Measurements from ENCODE around the gene RASL10A.

The RASL10A gene

GRCh38 chr22:29267858-29268510, 47.5 kb downstream of the RASL10A start, which contains the start of the genes EWSR1 and RHBDD3:
Gene EWSR1 (plus strand): TSS chr22:29268268. CDS start chr22:29268337, 69 bp downstream.
Gene RHBDD3 (minus strand): TSS chr22:29267981. CDS start chr22:29265626, 2,355 bp downstream.
- no peak for FAIRE-seq

DNA sequence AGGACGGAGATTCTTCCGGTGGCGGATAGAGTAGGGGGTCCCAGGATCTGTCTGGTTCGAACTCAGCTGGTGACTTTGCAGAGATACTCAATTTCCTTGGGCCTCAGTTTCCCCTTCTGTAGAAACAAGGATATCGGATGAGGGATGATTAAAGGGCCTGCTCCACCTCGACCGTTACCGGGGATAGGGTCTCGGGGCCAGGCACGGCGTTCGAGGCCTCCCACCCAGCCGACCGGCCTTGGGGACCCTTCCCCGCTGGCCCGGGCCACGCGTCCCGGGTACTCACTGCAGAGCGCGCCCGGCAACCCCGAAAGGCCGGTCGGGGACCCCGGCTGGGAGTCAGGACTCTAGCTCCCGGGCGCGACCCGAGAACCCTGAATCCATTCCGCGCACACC, 48.0 kb downstream of the RASL10A start:
- FAIRE-seq = no peak

DNA sequence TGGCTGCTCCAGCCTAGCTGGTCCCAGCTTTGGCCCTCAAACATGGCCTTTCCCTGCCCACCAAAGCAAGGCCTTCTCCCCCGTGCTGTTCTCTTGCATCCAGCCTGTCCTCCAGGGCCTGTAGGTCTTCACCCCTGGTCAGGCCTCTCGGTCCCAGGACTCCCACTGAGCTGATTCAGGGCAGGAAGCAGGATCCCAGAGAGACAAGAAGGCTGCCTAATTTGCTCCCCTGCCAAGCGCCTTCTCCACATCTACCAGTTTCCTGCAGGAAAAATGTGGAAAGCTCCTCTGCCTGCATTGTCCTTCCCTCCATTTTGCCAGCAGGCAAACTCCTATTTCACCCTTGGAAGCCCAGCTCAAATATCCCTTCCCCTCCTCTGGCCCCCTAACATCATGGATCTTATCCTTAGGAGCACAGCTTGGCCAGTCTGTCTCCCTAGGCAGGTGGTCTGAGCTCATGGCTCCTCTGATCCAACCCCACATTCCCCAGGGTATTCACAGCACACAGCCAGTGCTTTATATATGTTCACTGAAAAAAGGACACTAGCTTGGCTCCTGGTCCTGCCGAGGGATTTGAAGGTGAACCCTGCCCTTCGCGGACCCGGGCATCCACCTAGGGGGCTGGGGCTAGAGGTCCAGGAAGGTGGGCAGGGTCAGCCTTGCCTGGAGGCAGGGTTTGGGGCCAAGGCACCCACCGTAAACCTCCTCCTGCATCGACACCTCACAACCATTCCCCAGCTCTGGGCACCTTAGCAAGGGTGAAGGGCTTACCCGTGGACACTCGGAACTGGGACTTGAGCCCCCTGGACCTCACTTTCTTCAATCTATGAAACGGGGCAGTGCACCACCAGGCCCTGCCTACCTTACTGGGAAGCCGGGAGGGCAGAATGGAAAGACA, 48.7 kb downstream of the RASL10A start:
- no peak for FAIRE-seq

DNA sequence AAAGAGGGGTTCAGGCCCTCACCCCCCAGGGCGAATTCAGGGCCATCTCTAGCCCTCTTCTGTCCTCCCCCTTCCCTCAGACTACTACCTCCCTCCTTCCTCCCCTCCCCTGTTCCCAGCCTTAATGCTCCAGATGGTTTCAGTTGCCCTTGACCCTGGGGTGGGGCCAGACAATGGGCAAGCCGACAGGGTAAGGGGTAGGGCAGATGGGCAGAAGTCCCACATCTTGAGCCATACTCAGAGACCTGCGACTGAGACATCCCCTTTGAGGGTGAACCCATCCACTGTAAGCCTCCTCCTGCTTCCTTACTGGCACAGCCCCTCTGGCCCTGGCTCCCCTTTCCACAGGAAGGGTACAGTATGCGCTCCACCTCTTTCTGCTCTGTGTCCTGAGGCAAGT, 49.6 kb downstream of the RASL10A start:
- FAIRE-seq = no peak

DNA sequence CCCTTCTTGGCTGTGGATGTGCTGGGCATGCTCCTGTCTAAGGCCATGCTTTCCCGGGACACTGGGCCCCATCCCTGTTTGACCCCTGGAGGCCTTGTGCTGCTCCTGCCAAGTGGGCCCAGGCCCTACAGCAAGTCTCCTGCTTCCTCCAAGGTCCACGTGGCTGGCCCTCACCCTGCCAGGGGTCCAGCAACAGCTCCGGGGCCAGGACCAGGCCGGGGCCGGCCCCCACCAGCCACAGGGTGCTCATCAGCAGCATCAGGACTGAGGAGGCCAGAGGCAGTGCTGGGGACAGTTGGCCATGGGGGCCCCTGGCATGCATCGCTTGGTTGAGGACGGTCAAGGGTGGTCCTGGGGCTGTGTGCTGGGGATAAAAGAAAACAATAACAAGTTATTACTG, 50.2 kb downstream of the RASL10A start:
- no peak for FAIRE-seq

DNA sequence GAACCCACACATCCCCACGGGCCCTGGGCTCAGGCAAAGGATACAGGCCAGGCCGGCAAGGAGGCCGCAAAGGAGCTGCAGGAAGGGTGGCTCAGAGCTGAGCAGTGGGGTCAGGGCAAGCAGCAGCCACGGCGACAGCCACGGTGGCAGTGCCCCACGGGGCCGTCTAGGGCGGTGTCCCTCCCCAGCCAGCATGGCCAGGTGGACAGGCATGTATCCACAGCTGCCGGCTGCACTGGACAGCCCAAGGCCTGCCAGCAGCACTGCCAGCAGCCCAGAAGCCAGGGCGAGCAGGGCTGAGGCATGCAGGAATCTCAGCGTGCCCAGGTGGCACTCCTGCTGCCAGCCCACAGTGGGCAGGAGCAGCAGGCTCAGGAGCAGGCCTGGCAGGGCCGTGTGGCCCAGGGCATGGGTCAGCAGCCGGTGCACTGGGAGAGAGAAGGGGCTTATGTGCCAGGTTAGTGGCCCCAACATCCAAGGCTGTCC, 51.7 kb downstream of the RASL10A start:
- no peak for FAIRE-seq
